ENCODE data around the gene CARD11.

Gene CARD11

DNA sequence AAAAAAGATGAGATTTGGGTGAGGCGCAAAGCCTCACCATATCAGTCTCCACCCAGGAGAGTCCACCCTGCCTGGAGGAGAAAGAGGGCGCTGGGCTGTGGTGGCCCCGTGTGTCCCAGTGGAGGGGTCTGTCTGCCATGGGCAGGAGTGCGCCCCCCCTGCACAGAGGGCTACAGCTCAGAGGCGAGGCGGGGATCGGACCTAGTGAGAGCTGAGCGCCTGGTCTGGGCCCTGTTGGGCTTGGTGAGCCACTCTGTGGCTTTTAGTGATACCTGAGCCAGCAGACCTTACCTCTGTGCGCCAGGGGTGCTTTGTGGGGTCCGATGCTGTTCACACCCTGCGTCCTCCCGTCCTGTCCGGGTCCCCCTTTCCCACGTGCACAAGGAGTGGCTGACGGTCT, 173.7 kb downstream of the CARD11 start:
- DNase-seq (ENCODE audit: insufficient read length, low spot score) (no peak), FAIRE-seq (no peak)
- TF ChIP-seq, protein P1, sequence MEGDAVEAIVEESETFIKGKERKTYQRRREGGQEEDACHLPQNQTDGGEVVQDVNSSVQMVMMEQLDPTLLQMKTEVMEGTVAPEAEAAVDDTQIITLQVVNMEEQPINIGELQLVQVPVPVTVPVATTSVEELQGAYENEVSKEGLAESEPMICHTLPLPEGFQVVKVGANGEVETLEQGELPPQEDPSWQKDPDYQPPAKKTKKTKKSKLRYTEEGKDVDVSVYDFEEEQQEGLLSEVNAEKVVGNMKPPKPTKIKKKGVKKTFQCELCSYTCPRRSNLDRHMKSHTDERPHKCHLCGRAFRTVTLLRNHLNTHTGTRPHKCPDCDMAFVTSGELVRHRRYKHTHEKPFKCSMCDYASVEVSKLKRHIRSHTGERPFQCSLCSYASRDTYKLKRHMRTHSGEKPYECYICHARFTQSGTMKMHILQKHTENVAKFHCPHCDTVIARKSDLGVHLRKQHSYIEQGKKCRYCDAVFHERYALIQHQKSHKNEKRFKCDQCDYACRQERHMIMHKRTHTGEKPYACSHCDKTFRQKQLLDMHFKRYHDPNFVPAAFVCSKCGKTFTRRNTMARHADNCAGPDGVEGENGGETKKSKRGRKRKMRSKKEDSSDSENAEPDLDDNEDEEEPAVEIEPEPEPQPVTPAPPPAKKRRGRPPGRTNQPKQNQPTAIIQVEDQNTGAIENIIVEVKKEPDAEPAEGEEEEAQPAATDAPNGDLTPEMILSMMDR (IDR thresholded peaks at IDR 0.05; ENCODE audit: insufficient read depth, missing control alignments) = no peak

DNA sequence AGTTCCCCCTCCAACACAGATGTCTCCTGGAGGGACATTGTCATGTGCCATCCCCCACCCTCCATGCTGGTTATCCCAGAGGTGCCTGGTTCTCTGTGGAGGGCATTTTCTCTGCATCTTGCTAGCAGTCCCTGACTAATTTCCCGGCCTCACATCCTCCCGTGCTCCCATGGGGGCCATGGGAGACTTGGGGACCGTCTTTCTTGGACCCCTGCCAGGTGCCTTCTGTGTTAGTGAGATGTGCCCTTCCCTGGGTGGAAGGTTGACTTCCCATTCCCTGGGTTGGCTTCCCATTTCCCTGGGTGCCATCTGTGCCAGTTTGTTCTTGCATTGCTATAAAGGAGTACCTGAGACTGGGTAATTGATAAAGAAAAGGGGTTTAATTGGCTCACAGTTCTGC, 177.1 kb downstream of the CARD11 start:
- DNase-seq (ENCODE audit: insufficient read length, low spot score) (peak; percentile 7), FAIRE-seq (no peak)
- TF ChIP-seq, protein P1 (IDR thresholded peaks at IDR 0.05; ENCODE audit: insufficient read depth, missing control alignments) = no peak

DNA sequence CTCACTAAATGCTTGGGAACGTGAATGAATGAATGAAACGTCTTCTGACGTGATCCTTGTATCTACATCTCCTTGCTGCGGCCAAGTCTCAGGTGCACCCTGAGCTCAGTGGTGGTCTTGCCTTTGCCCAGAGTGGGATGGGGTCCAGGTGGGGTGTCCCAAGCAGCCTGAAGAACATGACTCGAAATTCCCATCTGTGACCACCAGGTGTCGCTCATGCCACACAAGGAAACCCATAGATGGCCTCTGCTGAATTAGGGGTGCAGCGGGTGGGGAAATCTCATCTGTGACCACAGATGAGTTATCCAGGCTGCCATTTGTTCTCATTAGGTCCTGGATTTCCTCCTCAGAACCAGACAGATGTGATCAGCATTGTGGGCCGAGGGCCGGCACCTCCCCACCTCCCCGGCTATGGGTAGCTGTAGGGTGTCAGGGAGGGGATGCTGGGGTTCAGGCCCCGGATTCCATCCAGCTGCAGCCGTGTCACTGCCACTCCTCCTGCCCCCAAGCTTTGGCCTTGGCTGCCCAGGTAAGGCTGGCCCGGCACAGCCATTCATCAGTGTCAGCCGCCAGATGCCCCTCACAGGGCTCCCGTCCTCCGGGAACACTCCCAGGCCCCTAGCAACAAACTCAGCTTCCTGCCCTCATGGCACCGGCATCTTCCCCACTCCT, 178.5 kb downstream of the CARD11 start:
- no peak for FAIRE-seq
- DNase-seq (ENCODE audit: insufficient read length, low spot score) = peak; percentile 70
- TF ChIP-seq, protein P1 (IDR thresholded peaks at IDR 0.05; ENCODE audit: insufficient read depth, missing control alignments) = peak; percentile 85

DNA sequence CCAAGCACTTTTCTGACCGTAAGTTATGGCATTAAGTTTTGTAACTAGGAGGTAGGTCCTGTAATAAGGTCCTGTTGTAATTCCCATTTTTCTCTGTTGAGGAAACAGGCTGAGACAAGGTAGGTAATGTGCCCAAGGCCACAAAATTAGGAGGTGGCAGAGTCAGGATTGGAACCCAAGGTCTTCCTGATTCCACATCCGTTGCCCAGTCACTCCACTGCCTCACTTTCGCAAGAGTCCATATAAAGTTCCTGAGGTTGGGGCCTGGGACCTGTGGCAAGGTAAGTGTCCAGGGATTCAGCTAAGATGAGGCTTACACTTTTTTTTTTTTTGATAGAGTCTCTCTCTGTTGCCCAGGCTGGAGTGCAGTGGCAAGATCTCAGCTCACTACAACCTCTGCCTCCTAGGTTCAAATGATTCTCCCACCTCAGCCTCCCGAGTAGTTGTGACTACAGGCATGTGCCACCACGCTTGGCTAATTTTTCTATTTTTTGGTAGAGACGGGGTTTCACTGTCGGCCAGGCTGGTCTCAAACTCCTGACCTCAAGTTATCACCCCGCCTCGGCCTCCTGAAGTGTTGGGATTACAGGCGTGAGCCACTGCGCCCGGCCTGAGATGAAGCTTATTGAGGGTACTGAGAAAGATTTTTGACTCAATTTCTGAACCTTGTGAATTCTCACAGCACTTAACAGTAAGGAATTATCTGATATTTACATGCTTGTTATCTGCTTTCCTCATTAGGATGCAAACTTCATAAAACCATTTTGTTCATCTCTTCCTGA, 179.3 kb downstream of the CARD11 start:
- no peak for FAIRE-seq
- TF ChIP-seq, protein P1 (IDR thresholded peaks at IDR 0.05; ENCODE audit: insufficient read depth, missing control alignments) = no peak
- no peak for DNase-seq (ENCODE audit: insufficient read length, low spot score)

DNA sequence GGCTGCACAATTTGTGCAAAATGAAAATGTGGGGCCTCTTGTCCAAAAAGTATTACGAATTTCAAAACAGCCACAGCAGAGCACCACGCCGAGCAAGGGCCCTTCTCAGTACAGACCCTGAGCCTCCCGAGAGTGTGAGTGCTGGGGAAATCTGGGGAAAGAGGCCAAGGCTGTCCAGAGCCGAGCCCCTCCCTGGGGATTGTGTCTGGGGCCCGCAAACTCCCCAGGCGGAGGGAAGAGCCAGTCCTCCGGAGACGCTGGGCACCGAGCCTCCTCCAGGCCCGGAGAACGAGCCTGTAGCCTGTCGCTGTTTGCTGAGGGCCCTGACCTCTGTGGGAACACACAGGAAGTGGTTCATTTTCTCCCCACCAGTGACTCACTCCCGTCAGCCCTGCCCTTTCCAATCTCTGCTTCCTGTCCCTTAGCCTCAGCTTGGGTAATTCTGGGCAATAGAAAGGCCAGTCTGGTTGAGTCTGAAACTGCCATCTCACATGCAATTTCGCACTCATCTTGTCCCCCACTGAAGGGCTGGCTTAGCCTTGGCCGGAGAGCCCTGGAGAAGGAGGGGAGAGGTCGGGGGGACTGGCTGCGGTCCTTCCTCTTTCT, 180.1 kb downstream of the CARD11 start:
- FAIRE-seq (no peak), DNase-seq (ENCODE audit: insufficient read length, low spot score) (peak; percentile 4)
- TF ChIP-seq, protein P1 (IDR thresholded peaks at IDR 0.05; ENCODE audit: insufficient read depth, missing control alignments) = no peak

DNA sequence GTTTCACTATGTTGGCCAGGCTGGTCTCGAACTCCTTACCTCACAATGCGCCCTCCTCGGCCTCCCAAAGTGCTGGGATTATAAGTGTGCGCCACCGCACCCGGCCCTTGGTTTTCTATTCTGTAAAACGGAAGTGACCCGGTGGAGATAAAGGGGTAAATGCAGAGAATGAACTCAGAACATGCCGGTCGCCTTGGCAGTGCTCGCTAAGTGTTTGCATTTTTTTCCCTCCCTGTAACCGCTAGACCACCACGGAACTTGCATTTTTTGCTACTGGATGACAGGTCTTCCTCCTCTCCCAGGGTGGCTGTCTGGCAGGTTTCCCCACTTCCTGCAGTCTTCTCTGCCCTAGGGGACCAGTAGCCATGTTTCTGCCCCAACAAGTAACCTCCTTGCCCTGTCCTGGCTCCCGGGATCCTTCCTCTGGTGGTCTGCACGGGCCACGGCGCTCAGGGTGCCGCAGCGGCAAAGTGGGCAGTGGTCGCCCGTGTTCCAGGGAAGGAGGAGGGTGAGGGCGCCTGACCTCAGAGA, 180.8 kb downstream of the CARD11 start:
- no peak for FAIRE-seq
- TF ChIP-seq, protein P1 (IDR thresholded peaks at IDR 0.05; ENCODE audit: insufficient read depth, missing control alignments) = no peak
- DNase-seq (ENCODE audit: insufficient read length, low spot score) = no peak
